Measurements from ENCODE around the gene LRRC26. TPM values are rescaled to one million over a fixed set of nuclear protein-coding genes. Genes with fewer than 3 reads are reported as not detected.

The LRRC26 gene
- total and polyA plus RNA-seq, 2 of the 13 experiments (the other 11 are each of a cell fraction or from before 2014, with no cell fraction given), result not detected

- no peak; the same call in 1 of the 2 replicates for TF ChIP-seq IKZF5 (CRISPR knock-in tag; IDR thresholded peaks at IDR 0.05)
- TF ChIP-seq LCORL (IDR thresholded peaks at IDR 0.05), result no peak
- TF ChIP-seq LCORL (CRISPR knock-in tag; IDR thresholded peaks at IDR 0.05), result peak; percentile 69
- TF ChIP-seq GABPA (IDR thresholded peaks at IDR 0.05; ENCODE audit: low read depth, low read length), result no peak
- TF ChIP-seq GABPA (CRISPR knock-in tag; IDR thresholded peaks at IDR 0.05; ENCODE audit: low read depth), result peak; percentile 76
- no peak for TF ChIP-seq FOXP4 (CRISPR knock-in tag; IDR thresholded peaks at IDR 0.05)
- TF ChIP-seq ZNF432 (CRISPR knock-in tag; IDR thresholded peaks at IDR 0.05; ENCODE audit: borderline replicate concordance), result no peak
- TF ChIP-seq ATAD3A (CRISPR knock-in tag; IDR thresholded peaks at IDR 0.05), result no peak
- TF ChIP-seq MNT (IDR thresholded peaks at IDR 0.05), result peak; percentile 11; the same call in 1 of the 2 replicates
- TF ChIP-seq REL (CRISPR knock-in tag; conservative IDR thresholded peaks at IDR 0.05), result no peak
- TF ChIP-seq ZNF12 (CRISPR knock-in tag; IDR thresholded peaks at IDR 0.05), result no peak
- no peak for TF ChIP-seq HNRNPK (IDR thresholded peaks at IDR 0.05; ENCODE audit: low read depth, low read length, poor library complexity, severe bottlenecking)
- peak; percentile 77; the same call in 1 of the 2 replicates for TF ChIP-seq LBX2 (CRISPR knock-in tag; IDR thresholded peaks at IDR 0.05; ENCODE audit: borderline replicate concordance)
- no peak for TF ChIP-seq RCOR2 (CRISPR knock-in tag; IDR thresholded peaks at IDR 0.05)
- TF ChIP-seq ZNF263 (CRISPR knock-in tag; IDR thresholded peaks at IDR 0.05), result peak; percentile 70; the same call in 1 of the 2 replicates
- 0 out of 2 replicates have a peak, but pooled peaks have one; percentile 57 for TF ChIP-seq FOXC1 (CRISPR knock-in tag; IDR thresholded peaks at IDR 0.05; ENCODE audit: borderline replicate concordance)
- TF ChIP-seq HOXA5 (CRISPR knock-in tag; IDR thresholded peaks at IDR 0.05), result 0 out of 2 replicates have a peak, but pooled peaks have one; percentile 54
- TF ChIP-seq ZNF546 (CRISPR knock-in tag; conservative IDR thresholded peaks at IDR 0.05), result no peak
- peak; percentile 33; the same call in 1 of the 2 replicates for TF ChIP-seq MYC (CRISPR knock-in tag; IDR thresholded peaks at IDR 0.05; ENCODE audit: borderline replicate concordance)
- no peak for TF ChIP-seq ZSCAN29 (CRISPR knock-in tag; conservative IDR thresholded peaks at IDR 0.05)
- TF ChIP-seq ZNF781 (CRISPR knock-in tag; IDR thresholded peaks at IDR 0.05; ENCODE audit: borderline replicate concordance, not compliant biosample characterization), result no peak
- 0 out of 2 replicates have a peak, but pooled peaks have one; percentile 37 for TF ChIP-seq ZNF329 (CRISPR knock-in tag; IDR thresholded peaks at IDR 0.05; ENCODE audit: low read depth)
- peak; percentile 54; the same call in 1 of the 2 replicates for TF ChIP-seq ZBTB8A (CRISPR knock-in tag; IDR thresholded peaks at IDR 0.05; ENCODE audit: borderline replicate concordance, low read depth)
- no peak for TF ChIP-seq ZNF850 (CRISPR knock-in tag; conservative IDR thresholded peaks at IDR 0.05)
- TF ChIP-seq STAG1 (CRISPR knock-in tag; IDR thresholded peaks at IDR 0.05), result no peak
- TF ChIP-seq CEBPG (CRISPR knock-in tag; IDR thresholded peaks at IDR 0.05), result no peak
Observed at GRCh38 chr9:137217276-137218211, 47.7 kb upstream of the LRRC26 start (continued).

Measured in HepG2 (cell line).